NCI-H2081 treated with DMSO at 0.1 percent for 48 hours (cell line): ENCODE results near the gene RIN3.
"Not testable (repeated sequence)": the region's sequence is repeated elsewhere in the genome, so short reads cannot be mapped to it uniquely, and the experiment has no call there.

Experiments used
- DNase-seq: peaks from one replicate; lab custom pipeline; 2025; lab: John Stamatoyannopoulos, UW

RIN3 gene

GRCh38 chr14:92673601-92674150 is 160.1 kb downstream of the RIN3 start:
- no peak for DNase-seq

GRCh38 chr14:92675421-92675820 is 161.8 kb downstream of the RIN3 start:
- DNase-seq = no peak

GRCh38 chr14:92675976-92676375 is 162.4 kb downstream of the RIN3 start:
- DNase-seq = no peak

- no peak for DNase-seq
Observed at GRCh38 chr14:92676403-92677086, 163.0 kb downstream of the RIN3 start.

- no peak for DNase-seq
Observed at GRCh38 chr14:92677087-92677668, 163.6 kb downstream of the RIN3 start.

GRCh38 chr14:92677955-92678354 is 164.4 kb downstream of the RIN3 start:
- DNase-seq = no peak

GRCh38 chr14:92678766-92679165 is 165.2 kb downstream of the RIN3 start:
- DNase-seq = no peak

GRCh38 chr14:92679246-92679645 is 165.7 kb downstream of the RIN3 start:
- DNase-seq = no peak

- not testable (repeated sequence) for DNase-seq
Observed at GRCh38 chr14:92680330-92680729, 166.7 kb downstream of the RIN3 start.

GRCh38 chr14:92680781-92681650 is 167.4 kb downstream of the RIN3 start:
- peak; percentile 21 for DNase-seq

- DNase-seq = no peak
Observed at GRCh38 chr14:92683041-92683440, 169.5 kb downstream of the RIN3 start.

GRCh38 chr14:92684801-92685560 is 171.4 kb downstream of the RIN3 start:
- DNase-seq = no peak

- no peak for DNase-seq
Observed at GRCh38 chr14:92685784-92686355, 172.3 kb downstream of the RIN3 start.

GRCh38 chr14:92686411-92686899 is 172.9 kb downstream of the RIN3 start:
- no peak for DNase-seq

GRCh38 chr14:92686900-92687427 is 173.4 kb downstream of the RIN3 start:
- no peak for DNase-seq

GRCh38 chr14:92687681-92688433 is 174.3 kb downstream of the RIN3 start:
- peak; percentile 38 for DNase-seq

GRCh38 chr14:92688434-92689375 is 175.1 kb downstream of the RIN3 start:
- no peak for DNase-seq

- DNase-seq = no peak
Observed at GRCh38 chr14:92690171-92691011, 176.8 kb downstream of the RIN3 start.
